ENCODE data around the gene DPP10. TPM values are rescaled to one million over a fixed set of nuclear protein-coding genes. Genes with fewer than 3 reads are reported as not detected.

The DPP10 gene
- total RNA-seq, 4 donors from 2014 or later: 3.3 to 6.6 (median 4.7) TPM

GRCh38 chr2:115248066-115248465 lies 805.6 kb downstream of the DPP10 start:
- H3K36me3 ChIP-seq: no peaks in the 10 kb centered on the region
- no peak for DNase-seq (ENCODE audit: extremely low spot score)
- H3K9me3 ChIP-seq: no peaks in the 10 kb centered on the region
- H3K27me3 ChIP-seq: no peaks in the 10 kb centered on the region
- H3K4me1 ChIP-seq: no peaks in the 10 kb centered on the region
- H3K4me3 ChIP-seq: no peak overlapping the region
- WGBS: 54% methylated on average over 1 of the region's 1 CpG
- no peak for TF ChIP-seq EP300 (IDR thresholded peaks at IDR 0.05)
- no peak for TF ChIP-seq POLR2AphosphoS5 (IDR thresholded peaks at IDR 0.05)
- TF ChIP-seq, protein P1, sequence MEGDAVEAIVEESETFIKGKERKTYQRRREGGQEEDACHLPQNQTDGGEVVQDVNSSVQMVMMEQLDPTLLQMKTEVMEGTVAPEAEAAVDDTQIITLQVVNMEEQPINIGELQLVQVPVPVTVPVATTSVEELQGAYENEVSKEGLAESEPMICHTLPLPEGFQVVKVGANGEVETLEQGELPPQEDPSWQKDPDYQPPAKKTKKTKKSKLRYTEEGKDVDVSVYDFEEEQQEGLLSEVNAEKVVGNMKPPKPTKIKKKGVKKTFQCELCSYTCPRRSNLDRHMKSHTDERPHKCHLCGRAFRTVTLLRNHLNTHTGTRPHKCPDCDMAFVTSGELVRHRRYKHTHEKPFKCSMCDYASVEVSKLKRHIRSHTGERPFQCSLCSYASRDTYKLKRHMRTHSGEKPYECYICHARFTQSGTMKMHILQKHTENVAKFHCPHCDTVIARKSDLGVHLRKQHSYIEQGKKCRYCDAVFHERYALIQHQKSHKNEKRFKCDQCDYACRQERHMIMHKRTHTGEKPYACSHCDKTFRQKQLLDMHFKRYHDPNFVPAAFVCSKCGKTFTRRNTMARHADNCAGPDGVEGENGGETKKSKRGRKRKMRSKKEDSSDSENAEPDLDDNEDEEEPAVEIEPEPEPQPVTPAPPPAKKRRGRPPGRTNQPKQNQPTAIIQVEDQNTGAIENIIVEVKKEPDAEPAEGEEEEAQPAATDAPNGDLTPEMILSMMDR (IDR thresholded peaks at IDR 0.05): no peak
- TF ChIP-seq POLR2A (IDR thresholded peaks at IDR 0.05; ENCODE audit: low read depth): no peak
- H3K27ac ChIP-seq (replicated peaks in 1 of 4): no peak overlapping the region
- intact Hi-C loops (cut with DNase I): no loop called here

DNA sequence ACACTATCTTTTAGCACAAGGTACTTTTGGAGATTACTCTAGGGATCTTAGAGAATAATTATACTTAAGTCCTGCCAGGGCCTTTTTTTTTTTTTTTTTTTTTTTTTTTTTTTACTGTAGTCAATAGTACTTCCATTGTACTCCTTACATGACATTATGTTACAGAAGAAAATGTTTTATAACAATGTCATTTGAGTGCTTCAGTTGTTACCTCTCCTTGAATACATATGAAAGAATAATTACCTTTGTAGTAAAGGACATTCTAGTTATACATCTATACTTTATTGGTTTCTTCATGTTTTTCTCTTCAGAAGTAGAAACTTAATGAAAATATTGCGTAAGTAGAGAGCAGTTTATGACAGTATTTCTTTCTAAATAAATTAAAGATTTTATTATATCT lies 834.9 kb downstream of the DPP10 start:
- 83% methylated on average over 1 of the region's 1 CpG for WGBS

GRCh38 chr2:115285416-115285815 lies 843.0 kb downstream of the DPP10 start:
- Histone ChIP-seq H3K4me1 (no peaks in the 10 kb centered on the region), H3K9me3 (no peaks in the 10 kb centered on the region), H3K4me3 (no peak overlapping the region), H3K36me3 (no peaks in the 10 kb centered on the region), H3K27me3 (no peaks in the 10 kb centered on the region), H3K27ac (replicated peaks in 1 of 4) (no peak overlapping the region)
- WGBS: 74% methylated on average over 3 of the region's 3 CpGs
- DNase-seq (ENCODE audit: extremely low spot score): no peak
- TF ChIP-seq, protein P1 (IDR thresholded peaks at IDR 0.05): no peak
- intact Hi-C loops (cut with DNase I): no loop called here

More for the DNA sequence above, 834.9 kb downstream of the DPP10 start:
- no peak overlapping the region for H3K4me3 ChIP-seq
- H3K4me1 ChIP-seq: no peaks in the 10 kb centered on the region
- no peak for DNase-seq (ENCODE audit: extremely low spot score)
- no peak overlapping the region for H3K27ac ChIP-seq (replicated peaks in 1 of 4)
- TF ChIP-seq POLR2A (IDR thresholded peaks at IDR 0.05; ENCODE audit: low read depth) (no peak), EP300 (IDR thresholded peaks at IDR 0.05) (no peak), POLR2AphosphoS5 (IDR thresholded peaks at IDR 0.05) (no peak)
- TF ChIP-seq, protein P1 (IDR thresholded peaks at IDR 0.05): no peak
- H3K9me3 ChIP-seq: no peaks in the 10 kb centered on the region
- no peaks in the 10 kb centered on the region for H3K27me3 ChIP-seq
- no peaks in the 10 kb centered on the region for H3K36me3 ChIP-seq
- intact Hi-C loops (cut with DNase I): no loop called here

GRCh38 chr2:115290478-115290877 lies 848.0 kb downstream of the DPP10 start:
- Histone ChIP-seq H3K27me3 (no peaks in the 10 kb centered on the region), H3K4me3 (no peak overlapping the region), H3K36me3 (no peaks in the 10 kb centered on the region), H3K4me1 (no peaks in the 10 kb centered on the region), H3K9me3 (no peaks in the 10 kb centered on the region), H3K27ac (replicated peaks in 1 of 4) (no peak overlapping the region)
- no peak for DNase-seq (ENCODE audit: extremely low spot score)
- no peak for TF ChIP-seq EP300 (IDR thresholded peaks at IDR 0.05)
- no peak for TF ChIP-seq POLR2AphosphoS5 (IDR thresholded peaks at IDR 0.05)
- TF ChIP-seq, protein P1 (IDR thresholded peaks at IDR 0.05): no peak
- no peak for TF ChIP-seq POLR2A (IDR thresholded peaks at IDR 0.05; ENCODE audit: low read depth)
- WGBS: 88% methylated on average over 1 of the region's 1 CpG
- intact Hi-C loops (cut with DNase I): no loop called here

DNA sequence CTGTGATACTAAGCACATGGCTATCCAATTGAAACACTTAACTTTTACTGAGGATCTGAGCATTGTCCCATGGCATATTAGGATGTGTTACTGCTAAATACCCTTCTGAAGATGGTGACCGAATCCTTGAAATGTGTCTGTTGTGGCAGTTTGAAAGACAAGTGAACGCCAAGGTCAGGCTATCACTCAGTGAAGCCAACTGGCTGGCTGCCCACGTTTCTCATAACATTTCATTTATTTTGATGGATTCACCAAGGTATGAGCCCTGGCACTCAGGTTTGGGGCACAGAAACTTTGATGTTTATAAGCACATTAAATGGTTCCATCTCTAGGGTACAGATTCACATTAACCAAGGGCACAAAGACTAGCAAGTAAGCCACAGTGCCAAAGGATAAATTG lies 850.3 kb downstream of the DPP10 start:
- no peak for DNase-seq (ENCODE audit: extremely low spot score)
- H3K4me3 ChIP-seq: no peak overlapping the region
- H3K9me3 ChIP-seq: no peaks in the 10 kb centered on the region
- no peaks in the 10 kb centered on the region for H3K4me1 ChIP-seq
- TF ChIP-seq POLR2AphosphoS5 (IDR thresholded peaks at IDR 0.05): no peak
- TF ChIP-seq EP300 (IDR thresholded peaks at IDR 0.05): no peak
- no peak for TF ChIP-seq POLR2A (IDR thresholded peaks at IDR 0.05; ENCODE audit: low read depth)
- TF ChIP-seq, protein P1 (IDR thresholded peaks at IDR 0.05): no peak
- no peak overlapping the region for H3K27ac ChIP-seq (replicated peaks in 1 of 4)
- intact Hi-C loops (cut with DNase I): no loop called here
- H3K27me3 ChIP-seq: no peaks in the 10 kb centered on the region
- WGBS: 77% methylated on average over 3 of the region's 3 CpGs
- H3K36me3 ChIP-seq: no peaks in the 10 kb centered on the region

Measured in esophagus muscularis mucosa (tissue), 4 donors.